Measurements from ENCODE around the gene TEX19.
A peak's percentile ranks its signal among the peaks of the same experiment; 100 is the strongest.
"Not testable (repeated sequence)": the region's sequence is repeated elsewhere in the genome, so short reads cannot be mapped to it uniquely, and the experiment has no call there.

The TEX19 gene

DNA sequence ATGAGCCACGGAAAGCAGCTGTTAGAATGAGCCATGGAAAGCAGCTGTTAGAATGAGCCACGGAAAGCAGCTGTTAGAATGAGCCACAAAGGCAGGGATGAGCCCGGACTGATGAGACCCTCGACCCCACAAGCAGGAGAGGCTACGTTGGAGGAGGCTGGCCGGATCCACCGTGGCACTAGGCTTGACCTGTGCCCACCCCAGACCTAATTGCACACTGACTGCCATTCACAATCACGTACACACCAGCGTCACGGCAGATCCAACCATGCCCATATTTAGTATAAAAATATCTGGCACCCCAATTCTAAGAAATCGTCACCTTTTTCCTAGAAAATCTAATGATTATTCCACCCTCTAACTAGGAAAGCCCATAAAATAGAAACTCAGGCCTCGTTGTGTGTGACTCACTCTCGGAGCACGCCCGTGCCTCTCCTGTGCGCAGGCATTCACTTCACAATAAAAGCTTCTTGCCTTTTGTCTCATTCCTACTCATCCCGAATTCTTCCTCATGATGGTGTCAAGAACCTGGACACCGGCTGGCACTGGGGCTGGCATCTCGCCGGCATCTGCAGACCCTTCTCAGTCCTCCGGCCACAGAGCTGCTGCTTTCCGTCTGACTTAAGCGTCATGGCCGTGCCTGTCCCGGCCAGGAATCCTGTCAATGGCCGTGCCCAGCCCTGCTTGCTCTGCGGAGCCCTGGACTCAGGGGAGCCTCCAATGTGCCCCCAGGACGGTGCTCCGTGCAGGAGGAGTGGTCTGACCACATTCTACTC is 20.0 kb upstream of the TEX19 start:
- peak; percentile 61 for DNase-seq (ENCODE audit: low spot score)

DNA sequence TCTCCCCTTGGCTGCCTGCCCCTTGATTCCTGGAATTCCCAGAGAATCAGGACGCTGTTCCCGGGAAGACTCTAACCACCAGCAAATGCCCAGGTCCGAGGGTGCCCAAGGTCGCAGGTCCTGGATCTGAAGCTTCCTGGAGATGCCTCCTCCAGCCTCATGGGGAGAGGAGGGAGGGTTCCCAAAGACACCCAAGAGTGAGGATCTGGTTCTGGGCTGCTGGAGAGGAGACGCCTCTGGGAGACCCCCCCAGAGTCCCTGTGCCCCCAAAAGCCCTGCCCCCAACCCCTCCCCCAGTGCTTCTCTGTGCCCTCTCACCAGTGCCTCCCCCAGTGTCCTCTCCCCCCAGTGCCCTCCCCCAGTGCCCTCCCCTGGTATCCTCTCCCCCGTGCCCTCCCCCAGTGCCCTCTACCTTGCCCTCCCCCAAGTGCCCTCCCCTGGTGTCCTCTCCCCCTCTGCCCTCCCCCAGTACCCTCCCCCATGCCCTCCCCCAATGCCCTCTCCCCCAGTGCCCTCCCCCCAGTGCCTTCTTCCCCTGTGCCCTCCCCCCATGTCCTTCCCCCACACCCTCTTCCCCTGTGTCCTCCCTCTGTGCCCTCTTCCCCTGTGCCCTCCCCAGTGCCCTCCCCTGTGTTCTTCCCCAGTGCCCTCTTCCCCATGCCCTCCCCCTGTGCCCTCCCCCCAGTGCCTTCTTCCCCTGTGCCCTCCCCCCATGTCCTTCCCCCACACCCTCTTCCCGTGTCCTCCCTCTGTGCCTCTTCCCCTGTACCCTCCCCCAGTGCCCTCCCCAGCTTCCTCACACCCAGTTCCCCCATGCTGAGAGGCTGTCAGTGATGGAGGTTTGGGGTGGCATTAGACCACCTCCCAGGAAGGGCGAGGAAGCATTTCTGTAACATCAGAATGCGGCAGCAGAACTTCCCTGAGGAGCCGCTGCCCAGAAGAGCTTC is 19.1 kb upstream of the TEX19 start:
- no peak for DNase-seq (ENCODE audit: low spot score)

DNA sequence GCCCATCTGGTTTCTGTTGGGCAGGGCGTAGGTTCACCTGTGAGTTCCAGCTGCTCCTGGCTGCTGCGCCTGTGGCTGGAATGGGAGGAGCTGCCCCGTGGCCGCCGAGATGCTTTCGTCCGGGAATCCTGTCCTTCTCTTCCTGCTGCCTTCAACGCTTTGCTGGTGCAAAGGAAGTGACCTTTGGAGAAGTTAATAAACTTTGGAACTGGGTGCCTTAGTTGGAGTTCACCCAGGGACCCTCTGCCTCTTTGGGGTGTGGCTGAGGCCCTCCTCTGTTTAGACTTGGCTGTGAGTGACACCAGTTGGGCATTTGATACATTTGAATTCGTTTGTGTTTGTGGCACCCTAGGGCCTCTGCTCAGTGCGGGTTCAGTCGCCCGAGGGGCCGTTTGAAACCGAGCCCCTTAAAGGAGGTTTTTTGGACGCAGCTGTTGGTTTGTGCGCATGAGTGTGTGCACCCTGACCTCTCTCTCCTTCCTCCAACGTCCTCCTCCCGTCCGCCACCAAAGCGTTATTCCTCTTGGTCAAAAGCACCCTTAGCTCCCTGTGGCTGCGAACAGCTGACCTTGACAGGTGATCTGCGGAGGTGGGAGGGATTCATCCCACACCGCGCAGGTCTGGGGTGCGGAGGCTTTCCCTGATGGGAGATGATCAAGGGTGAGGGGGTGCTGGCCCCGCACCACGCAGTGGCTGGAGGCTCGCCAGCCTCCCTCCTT is 16.5 kb upstream of the TEX19 start:
- DNase-seq (ENCODE audit: low spot score) = no peak

DNA sequence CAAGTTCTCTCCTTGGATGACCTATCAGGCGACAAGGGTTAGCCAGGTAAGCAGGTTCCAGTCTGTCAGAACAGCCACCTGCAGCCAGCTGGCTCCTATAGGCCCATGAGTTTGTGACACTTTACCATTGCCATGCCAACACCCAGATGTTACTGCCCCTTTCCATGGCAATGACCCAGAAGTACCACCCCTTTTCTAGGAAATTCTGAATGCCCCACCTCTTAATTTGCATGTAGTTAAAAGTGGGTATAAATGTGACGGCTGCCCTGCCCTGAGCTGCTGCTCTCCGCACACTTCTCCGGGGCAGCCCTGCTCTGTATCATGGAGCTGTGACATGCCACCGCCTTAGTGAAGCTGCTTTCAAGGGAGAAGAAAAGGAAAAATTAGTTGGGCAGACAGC is 15.5 kb upstream of the TEX19 start:
- no peak for DNase-seq (ENCODE audit: low spot score)

DNA sequence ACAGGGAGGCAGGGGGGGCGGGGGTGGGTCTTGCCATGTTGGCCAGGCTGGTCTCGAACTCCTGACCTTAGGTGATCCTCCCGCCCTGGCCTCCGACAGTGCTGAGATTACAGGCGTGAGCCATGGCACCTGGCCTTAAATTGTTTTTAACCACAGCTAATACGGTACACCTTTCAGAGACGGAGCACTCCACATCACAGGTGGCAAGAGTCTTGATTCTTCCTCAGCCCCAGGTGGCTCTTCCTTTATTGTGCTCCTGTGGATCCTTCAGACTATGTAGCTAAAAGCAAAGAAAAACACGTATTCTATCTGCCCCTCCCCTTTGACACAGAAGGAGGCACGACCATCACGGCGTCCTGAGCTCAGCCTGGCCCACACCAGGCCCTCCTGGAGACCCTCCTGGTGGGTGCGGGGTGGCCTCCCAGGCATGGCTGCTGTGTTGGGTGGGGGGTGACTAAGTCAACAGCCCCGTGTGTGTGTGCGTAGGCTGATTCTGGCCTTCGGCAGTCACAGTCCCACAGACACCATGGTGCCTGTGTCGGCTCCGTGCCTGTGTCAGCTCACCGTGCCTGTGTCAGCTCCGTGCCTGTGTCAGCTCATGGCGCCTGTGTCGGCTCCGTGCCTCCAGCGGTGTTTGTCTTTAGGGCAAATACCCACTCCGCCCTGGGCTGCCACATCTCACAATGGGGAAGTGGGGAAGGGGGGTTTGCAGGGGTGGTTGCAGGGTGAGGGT is 14.7 kb upstream of the TEX19 start:
- DNase-seq (ENCODE audit: low spot score) = no peak

DNA sequence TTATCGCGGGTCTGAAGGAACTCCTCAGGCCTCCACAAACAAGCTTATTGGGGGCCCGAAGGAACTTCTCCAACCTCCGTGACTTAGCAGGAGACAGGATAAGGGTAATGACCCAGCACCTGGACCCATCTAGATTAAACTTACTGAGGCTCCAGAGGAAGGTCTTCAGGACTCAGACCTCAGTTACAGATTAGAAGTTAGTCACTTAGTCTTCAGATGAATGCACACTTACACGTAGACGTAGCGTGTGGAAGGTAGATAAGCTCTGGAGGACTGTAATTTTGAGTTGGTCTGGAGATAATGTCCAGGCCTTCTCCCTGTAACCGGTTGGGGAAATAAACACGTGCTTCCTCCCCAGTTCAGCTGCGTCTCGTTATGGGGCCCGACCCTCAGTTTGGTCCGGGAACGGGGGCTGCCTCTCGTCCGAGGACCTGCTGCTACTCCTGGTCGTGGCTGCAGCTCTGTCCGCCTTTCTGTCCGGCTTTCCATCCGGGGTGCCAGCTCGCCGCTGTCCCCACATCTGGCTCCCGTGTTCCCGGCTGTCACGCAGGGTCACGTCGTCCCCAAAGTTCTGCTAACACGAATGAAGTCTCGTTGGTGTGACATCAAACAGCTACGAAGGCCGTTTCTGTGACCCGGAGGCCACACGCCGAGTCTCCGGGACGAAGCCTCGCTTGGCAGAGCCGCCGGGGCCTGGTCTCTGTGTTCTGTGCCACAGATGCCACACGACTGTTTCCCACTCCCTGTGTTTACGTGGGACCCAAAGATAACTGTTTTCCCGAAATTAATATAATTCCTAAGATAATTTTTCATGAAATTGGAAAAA is 13.7 kb upstream of the TEX19 start:
- DNase-seq (ENCODE audit: low spot score) = no peak

DNA sequence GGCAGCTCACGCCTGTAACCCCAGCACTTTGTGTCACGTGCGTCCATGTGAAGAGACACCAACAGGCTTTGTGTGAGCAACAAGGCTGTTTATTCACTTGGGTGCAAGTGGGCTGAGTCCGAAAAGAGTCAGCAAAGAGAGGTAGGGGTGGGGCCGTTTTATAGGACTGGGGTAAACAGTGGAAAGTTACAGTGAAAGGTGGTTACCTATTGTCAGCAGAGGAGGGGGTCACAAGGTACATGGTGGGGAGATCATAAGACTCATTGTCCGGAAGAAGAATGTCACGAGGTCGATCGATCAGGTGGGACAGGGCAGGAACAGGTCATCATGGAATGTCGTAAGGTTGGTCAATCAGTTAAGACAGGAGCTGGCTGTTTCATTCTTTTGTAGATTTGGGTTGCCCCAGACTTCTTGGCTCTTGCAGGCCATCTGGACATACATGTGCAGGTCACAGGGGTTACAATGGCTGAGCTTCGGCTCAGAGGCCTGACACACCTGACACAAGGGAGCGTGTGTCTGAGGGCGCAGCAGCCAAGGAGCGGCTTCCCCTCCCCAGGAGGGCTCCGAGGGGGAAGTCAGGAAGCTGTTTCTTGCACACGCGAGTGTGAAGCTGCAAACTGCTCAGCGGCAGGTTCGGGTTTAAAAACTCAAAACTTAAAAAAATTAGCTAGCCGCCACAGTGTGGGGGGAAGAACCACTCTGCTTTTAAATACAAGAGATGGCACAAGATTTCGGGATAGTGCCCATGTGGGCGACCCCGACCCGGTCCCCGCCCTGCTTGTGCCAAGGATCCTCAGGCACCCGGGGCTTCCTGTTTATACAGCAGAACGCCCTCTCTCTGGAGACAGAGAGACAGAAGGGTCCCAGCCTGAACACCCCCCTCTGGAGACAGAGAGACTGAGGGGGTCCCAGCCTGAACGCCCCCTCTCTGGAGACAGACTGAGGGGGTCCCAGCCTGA is 12.4 kb upstream of the TEX19 start:
- DNase-seq (ENCODE audit: low spot score) = no peak

DNA sequence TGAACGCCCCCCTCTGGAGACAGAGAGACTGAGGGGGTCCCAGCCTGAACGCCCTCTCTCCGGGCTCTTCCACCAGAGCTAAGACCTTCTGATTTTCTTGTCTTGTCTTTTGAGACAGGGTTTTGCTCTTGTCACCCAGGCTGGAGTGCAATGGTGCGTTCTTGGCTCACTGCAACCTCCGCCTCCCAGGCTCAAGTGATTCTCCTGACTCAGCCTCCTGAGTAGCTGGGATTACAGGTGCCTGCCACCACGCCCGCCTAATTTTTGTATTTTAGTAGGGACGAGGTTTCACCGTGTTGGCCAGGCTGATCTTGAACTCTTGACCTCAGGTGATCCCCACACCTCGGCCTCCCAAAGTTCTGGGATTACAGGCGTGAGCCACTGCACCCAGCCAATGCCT is 11.1 kb upstream of the TEX19 start:
- not testable (repeated sequence) for DNase-seq (ENCODE audit: low spot score)

DNA sequence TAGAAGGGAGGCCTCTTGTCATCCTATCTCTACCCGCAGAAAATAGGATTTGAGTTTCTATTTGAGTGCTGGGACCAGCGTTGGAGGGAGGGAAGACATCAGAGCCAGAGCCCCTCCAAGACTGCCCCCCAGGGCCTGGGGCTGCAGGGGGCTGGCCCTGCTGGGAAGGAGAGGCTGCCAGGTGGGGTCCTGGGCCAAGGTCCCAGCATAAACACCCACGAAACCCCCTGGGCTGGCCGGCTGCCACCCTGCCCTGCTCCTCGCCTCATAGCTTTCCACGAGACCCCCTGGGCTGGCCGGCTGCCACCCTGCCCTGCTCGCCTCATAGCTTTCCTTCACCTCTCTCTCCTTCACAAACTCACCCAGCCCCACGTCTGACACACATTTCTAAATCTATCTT is 10.6 kb upstream of the TEX19 start:
- no peak for DNase-seq (ENCODE audit: low spot score)

DNA sequence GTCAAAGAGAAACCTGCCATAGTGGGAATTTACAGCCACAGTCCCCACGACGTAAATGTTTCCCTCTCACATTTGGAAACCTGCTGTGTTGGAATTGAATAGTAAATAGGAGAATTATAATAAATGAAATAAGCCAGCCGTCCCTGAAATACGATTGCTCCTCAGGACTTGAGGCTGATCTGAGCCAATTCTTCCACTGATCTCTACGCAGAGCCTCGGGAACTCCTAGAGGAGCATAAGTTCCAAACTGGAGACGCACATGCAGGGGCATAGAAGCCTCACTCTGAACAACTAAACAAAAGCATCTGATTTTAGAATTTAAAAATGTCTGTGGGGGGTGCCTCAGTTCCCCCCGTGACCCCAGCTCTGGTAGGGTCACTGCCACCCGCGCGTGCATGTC is 10.2 kb upstream of the TEX19 start:
- no peak for DNase-seq (ENCODE audit: low spot score)

DNA sequence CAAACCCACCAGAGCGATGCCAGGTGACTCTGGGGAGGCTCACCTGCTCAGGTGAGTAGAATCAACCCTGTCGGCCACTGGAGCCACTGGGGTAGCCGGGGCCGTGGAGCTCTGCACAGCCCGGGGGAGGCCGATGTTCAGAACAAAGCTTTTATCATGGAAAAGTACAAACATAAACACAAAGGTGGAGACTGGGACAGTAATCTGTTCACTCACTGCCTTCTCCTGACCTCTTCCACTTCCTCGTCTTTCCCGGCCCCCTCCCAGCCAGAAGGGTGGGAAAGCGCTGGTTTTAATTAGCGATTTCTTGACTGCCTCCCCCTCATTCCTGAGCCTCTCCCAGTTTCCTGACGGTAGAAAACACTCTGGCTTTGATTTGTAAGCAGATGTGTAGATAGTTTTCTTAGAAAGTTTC is 9.8 kb upstream of the TEX19 start:
- DNase-seq (ENCODE audit: low spot score) = no peak

DNA sequence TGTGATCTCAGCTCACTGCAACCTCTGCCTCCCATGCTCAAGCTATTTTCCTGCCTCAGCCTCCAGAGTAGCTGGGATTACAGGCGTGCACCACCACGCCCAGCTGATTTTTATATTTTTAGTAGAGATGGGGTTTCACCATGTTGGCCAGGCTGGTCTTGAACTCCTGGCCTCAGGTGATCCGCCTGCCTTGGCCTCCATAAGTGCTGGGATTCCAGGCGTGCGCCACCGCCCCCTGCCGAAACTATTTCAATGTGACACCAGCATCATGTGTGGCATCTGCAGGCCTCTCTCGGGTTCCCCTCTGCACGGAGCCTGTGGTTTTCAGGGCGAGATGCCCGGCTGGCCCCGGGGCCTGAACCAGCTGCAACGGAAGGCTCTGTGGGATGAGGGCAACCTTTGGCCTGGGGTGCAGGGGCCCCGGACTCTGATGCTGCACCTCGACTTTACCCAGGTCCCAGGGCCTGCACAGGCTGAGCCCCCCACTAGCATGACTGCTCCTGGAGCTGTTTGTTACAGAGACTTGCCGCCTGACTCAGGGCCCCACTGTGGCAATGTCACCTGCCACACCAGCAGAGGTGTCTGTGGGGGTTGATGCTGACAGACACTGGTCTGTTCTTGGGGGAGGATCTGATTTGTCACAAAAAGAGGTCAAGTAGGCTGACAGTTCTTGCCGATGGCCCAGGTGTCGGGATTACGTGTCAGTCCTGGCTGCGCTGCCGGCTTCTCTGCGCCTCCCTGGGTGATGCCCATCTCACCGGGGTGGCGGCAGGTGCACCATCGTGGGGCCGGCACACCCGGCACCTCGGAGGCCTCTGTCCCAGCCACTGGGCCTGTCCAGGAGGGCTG is 8.6 kb upstream of the TEX19 start:
- DNase-seq (ENCODE audit: low spot score) = no peak

DNA sequence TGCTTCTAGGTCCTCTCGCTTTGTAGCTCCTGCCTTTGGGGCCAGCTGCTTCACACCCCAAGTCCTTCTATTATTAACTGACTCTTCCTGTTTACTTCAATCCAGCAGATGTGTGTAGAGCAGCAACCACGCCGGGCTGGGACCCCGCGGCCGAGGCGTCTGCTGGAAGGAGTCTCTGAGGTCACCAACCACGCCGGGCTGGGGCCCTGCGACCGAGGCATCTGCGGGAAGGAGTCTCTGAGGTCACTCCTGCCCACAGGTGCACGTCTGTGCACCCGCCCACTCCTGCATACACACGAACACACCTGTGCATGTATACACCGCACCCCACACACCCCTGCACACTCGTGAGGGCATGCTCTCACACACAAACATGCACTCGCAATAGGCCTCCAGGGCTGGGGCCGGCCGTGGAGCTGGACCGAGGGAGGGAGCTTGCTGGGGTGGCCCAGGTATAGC is 7.8 kb upstream of the TEX19 start:
- DNase-seq (ENCODE audit: low spot score) = no peak

DNA sequence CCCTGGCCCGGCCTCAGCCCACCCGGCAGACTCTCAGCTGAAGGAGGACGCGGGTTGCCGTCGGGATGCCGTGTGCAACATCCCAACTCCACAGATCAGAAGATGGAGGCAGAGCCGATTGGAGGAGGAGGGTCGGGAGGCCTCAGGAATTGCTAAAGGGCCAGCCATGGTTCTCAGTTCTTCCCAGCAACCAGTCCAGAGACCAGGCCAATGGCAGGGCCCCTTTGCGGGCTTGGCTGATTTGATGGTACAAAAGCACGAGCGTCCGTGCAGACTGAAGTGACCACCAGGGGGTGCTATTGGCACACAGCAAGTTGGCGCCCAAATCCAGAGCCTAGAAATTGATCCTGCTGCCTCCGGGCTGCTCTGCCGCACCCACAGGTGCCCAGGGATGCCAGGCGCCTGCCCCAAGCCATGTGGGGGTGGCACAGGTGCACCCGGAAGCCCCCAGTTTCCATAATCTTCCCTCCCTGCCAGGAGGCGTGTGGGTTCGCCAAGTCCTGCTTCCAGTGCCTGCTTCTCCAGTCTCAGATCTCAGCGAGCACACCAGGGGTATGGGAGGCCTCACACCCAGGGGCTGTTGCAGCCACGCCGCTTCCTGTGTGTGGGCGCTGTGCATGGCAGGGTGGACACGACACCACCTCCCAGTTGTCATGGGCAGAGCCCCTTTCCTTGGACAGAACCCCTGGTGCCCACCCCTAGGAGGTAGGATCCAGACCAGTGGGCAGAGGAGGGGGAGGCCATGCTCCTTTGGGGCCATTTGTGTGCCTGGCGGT is 7.1 kb upstream of the TEX19 start:
- peak; percentile 74 for DNase-seq (ENCODE audit: low spot score)

DNA sequence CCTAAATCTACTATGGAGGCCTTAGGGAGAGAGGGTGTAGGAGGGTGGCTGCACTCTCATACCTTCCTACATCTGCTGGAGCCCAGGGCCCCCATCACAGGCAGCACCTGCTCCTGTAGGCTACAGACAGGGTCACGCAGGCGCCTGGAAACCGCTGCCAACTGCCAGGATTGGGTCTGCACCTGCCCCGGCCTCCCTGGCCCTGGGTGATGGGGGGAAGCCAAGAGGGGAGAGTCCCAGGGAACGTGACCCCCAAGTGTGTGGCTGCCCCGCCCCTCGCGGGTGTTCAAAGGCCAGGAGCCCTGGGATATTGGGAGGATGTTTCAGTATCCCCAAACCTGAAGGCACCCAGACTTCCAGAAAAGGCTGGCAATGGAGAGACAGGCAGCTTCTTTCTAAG is 5.6 kb upstream of the TEX19 start:
- no peak for DNase-seq (ENCODE audit: low spot score)

DNA sequence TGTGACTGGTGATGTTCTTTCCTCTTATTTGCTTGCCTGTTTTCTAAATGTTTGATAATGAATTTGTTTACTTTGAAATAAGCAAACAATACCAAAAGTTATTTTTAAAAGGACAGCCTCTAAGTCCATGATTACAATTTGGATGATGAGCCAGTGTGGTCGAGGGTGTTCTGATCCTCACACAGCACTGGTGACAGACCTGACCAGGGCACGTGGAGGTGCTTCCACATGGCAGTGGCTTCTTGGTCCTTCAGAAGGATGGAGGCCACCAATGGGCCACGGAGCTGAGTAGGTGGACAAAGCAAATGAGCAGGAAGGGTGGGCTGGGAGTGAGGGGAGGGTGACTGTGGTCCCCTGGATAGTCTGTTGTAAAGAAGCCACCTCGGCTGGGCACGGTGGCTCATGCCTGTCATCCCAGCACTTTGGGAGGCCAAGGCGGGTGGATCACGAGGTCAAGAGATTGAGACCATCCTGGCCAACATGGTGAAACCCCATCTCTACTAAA is 4.2 kb upstream of the TEX19 start:
- DNase-seq (ENCODE audit: low spot score) = no peak

DNA sequence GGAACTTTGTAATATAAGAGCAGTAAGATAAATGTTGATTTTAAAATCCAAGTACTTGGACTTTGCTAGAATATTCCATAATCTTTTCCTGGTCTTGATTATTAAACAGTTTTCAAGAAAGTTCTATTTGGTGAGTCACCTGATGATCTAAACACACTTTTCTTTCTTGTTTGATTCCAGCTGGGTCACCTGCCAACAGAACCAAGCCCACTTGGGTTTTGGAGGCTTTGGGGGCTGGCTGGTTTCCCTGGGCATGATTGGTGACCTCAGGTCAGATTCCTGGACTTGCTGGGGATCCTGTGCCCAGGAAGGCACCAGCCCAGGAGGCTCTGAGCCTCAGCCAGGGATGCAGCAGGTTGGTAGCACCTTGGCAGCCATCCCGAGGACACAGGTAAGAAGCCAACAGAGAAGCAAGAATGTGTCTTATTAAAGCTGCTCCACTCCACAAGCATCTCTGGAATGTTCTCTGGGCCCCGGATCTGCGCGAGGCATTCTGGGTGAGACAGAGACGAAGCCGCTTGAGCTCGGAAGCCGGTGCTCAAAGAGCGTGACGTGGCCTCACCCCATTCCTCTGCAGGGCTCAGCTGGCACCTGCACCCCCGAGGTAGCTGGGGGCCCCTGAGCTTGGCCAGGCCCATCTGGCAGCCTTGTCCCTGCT is 3.1 kb upstream of the TEX19 start:
- DNase-seq (ENCODE audit: low spot score) = no peak

Measured in putamen (tissue), 1 donor.